SW480 (cell line): ENCODE measurements around the gene LY6G5C.
A peak's percentile ranks its signal among the peaks of the same experiment; 100 is the strongest.
"Not testable (repeated sequence)": the region's sequence is repeated elsewhere in the genome, so short reads cannot be mapped to it uniquely, and the experiment has no call there.

Source experiments
- DNase-seq: peaks from one replicate; pipeline ENCODE4 v3.0.0-alpha.2; 2016; ENCODE audit warnings: low spot score

The LY6G5C gene

GRCh38 chr6:31715022-31715958, 34.4 kb upstream of the LY6G5C start, which contains the start of gene LY6G6D:
Gene LY6G6D (plus strand): TSS chr6:31715348. CDS start chr6:31715356, 8 bp downstream.
- no peak for DNase-seq

DNA sequence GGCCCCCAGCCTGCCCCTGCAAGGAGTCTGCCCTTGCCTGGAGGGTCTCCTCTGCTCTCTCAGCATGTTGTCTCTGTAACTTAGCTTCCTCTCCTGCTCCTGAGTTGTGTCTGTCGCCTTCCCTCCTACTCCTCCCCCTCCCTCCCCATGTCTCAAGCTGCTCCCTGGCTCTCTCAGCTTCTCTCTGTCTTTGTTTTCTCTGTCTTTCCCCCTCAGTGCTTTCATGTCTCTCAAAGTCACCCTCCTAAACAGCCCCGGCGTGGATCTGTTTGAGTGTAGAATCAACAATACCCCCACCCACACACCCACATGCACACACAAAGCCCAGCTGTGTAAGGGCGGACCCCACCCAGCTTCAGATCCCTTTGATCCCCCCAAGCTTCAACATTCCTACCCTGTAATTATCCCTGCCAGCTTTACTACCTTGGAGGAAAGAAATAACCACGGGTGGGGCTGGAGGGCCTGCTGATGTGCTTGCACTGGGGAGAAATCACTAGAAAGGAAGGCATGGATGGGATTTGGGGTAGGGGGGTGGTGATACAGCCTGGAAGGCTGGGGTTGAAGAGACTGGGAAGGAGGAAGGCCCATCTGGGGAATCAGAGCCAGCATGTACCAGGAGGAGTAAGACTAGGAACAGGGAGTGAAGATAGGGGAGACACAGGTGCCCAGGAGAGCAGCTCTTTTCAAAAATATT, 33.3 kb upstream of the LY6G5C start:
- DNase-seq: peak; percentile 95

GRCh38 chr6:31713465-31713864, 32.6 kb upstream of the LY6G5C start:
- DNase-seq: no peak

GRCh38 chr6:31712296-31712695, 31.4 kb upstream of the LY6G5C start:
- peak; percentile 74 for DNase-seq

GRCh38 chr6:31711233-31711632, 30.4 kb upstream of the LY6G5C start:
- DNase-seq: no peak

GRCh38 chr6:31710523-31711219, 29.8 kb upstream of the LY6G5C start:
- no peak for DNase-seq

DNA sequence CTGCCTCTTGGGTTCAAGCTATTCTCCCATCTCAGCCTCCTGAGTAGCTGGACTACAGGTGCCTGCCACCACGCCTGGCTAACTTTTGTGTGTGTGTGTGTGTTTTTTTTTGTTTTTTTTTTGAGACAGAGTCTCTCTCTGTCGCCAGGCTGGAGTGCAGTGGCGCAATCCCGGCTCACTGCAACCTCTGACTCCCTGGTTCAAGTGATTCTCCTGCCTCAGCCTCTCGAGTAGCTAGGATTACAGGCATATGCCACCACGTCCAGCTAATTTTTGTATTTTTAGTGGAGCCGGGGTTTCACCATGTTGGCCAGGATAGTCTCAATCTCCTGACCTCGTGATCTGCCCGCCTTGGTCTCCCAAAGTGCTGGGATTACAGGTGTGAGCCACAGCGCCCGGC, 28.3 kb upstream of the LY6G5C start:
- DNase-seq: not testable (repeated sequence)

DNA sequence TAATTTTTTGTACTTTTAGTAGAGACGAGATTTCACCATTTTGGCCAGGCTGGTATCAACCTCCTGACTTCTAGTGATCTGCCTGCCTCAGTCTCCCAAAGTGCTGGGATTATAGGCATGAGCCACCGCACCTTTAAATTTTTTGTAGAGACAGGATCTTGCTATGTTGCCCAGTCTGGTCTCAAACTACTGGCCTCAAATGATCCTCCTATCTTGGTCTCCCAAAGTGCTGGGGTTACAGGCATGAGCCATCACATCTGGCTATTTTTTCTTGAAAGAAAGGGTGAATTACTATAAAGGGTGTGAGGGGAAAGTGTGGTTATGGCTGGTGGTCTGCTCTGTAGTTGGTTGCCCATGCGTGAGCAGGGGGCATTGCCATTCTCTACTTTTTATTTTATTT, 27.4 kb upstream of the LY6G5C start:
- no peak for DNase-seq

- DNase-seq: no peak
Measured at GRCh38 chr6:31707701-31708100, 26.8 kb upstream of the LY6G5C start.

GRCh38 chr6:31706599-31706998, 25.7 kb upstream of the LY6G5C start, which contains the start of gene LY6G6F:
Gene LY6G6F (plus strand): TSS chr6:31706866. CDS start chr6:31706907, 41 bp downstream.
- DNase-seq: no peak

DNA sequence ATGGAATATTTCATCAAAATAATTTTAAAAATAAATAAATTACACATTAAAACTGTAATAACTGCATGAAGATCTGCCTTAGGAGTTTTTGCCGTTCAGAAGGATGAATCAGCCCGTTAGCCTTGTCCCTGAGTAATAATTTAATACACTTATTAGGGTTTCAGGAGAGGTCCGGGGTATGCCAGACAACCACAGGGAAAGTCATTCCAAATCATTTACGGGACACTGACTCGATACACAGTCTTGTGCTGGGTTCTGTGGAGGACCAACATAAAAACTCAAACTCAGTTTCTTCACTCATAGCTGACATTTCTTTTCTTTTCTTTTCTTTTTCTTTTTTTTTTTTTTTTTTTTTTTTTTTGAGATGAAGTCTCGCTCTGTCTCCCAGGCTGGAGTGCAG, 25.1 kb upstream of the LY6G5C start:
- no peak for DNase-seq

DNA sequence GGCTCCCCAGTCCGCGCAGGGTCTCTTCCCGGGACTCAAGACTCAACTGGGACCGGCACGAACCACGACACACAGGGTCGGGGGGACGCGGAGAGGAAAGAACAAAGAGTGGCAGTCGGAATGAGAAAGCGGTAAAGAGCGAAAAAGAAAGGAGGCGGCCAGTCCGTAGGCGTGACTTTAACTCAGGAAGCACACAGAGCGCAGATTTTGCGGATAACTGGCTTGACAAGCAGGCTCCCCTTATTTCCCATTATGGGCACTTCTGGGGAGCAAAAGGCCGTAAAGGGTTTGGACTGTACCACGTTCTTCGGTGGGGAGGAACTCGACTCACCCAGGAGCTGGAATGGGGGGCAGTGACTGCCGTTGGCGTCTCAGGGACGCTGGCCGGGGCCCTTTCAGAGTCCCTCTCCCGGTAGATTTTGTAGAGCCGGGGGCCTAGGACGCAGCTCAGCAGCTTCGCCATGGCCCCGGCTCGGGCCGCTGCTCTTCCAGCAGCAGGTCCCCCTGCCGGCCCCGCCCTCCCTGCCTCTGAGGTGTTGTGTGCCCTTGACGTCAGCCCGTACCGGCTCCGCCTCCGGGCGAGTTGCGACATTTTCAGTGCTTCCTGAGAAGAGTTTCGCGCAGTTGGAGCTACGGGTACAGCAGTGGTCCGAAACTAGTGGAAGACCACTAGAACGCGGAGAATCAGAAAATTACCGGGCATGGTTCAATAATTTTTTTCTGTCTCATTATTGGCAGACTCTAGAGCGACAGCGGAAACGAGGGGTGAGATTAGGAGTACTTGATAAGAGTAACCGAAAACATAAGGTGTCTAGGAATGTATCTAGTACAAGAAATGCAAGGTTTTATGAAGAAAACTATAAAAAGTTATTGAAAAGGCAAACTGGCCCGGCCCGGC, 22.2 kb upstream of the LY6G5C start, which contains the start of gene ABHD16A:
TSS of gene ABHD16A (minus strand) at position 506 of the 898 bp plus-strand sequence. CDS start at position 463, 43 bp downstream.
- peak; percentile 92 for DNase-seq

DNA sequence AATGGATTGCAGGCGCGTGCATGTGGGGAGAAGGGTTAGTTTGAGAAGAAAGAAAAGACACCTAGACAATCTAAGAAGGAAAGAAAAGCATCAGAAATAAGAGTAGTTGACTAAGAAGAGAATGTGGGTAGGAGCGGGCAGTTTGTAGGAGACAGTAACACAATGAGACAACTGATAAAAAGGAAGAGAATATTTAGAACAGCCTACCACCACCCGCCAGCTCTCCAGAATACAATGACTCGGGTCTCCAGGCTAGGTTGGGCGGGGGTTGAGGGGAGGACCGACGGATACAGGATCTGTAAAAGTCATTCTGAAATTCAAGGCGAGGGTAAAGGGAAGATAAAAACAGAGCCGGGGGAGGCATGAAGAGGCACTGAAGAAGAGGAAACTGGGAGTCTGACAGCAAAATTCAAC, 21.5 kb upstream of the LY6G5C start:
- DNase-seq: no peak

DNA sequence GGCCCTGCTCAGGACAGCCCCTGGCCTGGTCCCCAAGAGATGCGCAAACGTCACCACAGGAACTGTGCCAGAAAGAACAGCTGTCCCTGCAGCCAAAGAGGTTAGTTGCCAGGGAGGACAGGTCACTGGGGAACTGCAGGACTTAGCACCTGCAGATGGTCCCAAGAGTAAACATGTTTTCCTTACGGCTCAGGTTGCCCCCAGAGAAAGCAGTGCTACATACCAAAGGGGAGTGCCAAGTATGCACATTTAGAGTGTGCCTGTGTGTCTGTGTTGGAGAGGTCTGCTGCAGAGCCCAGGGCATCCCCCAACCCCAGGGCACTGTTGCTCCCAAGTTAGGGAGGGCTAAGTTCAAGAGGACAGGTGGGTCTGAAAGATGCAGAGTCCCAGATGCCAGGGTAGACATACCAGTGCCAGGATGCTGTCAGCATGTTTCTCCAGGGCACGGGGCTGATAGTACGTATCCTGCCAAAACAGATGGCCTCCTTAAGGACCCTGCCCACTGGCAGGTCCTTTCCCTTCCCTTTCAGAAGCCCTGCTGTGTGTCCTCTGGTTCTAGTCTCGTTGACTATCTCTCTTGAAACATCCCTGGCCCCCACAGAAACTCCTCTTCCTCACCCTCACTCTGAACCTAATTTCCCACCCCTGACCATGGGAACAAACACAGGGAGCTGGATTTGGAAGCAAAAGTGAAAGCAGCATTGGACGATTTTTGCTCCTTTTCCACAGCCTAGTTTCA, 21.0 kb upstream of the LY6G5C start:
- no peak for DNase-seq

- no peak for DNase-seq
Measured at GRCh38 chr6:31700740-31701401, 20.0 kb upstream of the LY6G5C start.

DNA sequence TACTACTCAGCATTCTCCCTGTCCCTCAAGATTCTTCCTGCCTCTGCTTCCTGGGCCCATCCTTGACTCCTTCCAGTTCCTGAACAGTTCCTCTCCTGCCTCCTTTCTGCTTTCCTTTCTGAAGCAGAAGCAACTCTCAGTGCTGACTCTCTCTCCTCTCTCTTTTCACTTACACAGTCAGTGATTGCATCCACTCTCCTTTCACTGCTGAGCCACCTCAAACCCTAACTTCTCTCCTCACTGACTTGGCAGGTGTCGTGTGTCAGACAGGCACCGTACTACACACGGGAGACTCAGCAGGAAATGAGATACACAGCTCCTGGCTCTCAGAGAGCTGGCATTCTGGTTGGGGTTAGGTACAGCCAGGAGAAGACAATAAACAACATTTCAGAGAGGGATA, 16.7 kb upstream of the LY6G5C start:
- no peak for DNase-seq

DNA sequence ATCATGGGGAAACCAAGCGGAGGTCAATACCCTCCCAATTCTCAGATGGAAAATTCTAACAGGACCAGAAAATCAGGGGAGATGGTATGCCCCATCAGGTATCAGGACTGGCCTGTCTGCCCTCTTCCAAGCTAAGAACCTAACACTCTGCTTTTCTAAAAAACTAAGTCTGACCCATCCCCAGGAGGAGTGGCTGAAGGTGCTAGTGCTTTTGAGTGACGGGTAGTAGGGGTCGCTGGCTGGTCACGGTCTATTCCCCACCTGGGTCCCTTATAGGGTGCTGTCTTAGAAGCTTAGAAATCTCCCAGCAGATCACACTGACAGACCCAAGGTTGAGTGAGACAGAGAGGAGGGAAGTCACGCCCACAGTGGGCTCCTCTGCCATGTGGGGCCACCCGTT, 12.7 kb upstream of the LY6G5C start:
- no peak for DNase-seq

DNA sequence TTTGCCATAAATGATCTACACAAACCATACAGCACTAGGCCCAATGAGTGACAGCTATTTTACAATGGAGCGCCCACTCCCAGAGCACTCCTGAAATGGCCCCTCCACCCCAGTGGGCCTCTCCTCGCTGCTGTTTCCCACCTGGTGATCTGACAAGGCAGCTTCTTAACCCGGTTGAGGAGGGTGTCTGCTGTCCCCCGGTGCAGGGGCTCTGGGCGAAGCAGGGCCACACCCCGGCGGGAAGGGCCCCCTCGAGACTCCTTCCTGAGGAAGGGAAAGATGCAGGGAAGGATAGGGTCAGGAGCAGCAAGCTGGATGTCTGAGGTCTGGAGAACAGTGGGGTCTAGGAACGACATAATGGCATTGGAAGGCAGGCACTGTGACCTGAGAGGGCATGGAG, 12.0 kb upstream of the LY6G5C start:
- DNase-seq: no peak

DNA sequence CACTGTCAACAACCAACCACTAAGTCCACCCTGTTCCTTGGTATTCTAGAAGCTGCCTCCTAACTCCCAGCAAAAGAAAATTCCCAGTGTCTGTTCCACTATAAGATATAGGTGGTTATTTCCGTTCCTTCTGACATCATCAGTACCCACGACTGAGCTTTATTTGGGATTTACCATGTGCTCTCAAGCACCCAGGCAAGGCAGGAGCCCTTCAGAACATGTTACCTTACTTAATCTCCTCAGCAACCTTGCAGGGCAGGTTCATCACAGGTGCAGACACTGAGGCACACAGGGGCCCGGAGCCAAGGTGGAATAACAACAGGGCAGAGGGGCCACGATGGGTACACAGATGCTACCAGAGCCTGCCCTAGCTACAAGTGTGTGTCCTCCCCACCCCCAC, 11.5 kb upstream of the LY6G5C start:
- DNase-seq: no peak

- no peak for DNase-seq
Measured at GRCh38 chr6:31691564-31692108, 10.8 kb upstream of the LY6G5C start.
